HL-60 (cell line): ENCODE results near the gene P2RX5.

Experiments used
- CTCF ChIP-seq: IDR thresholded peaks from one replicate; pipeline ENCODE4 v1.5.1; 2011; ENCODE audit warnings: low read length, control low read depth, inconsistent platforms; ENCODE audit not compliant: insufficient read depth
- GABPA ChIP-seq: IDR thresholded peaks from 2 replicates; pipeline ENCODE4 v1.6.1; 2012; ENCODE audit warnings: low read depth
- POLR2AphosphoS5 ChIP-seq: IDR thresholded peaks from 2 replicates; pipeline ENCODE4 v1.6.1; 2012; ENCODE audit warnings: low read depth
- REST ChIP-seq: IDR thresholded peaks from 2 replicates; pipeline ENCODE4 v1.6.1; 2012; ENCODE audit warnings: low read depth; ENCODE audit not compliant: insufficient replicate concordance

- no peak for TF ChIP-seq POLR2AphosphoS5
- TF ChIP-seq CTCF, result no peak
- TF ChIP-seq REST, result no peak
- no peak for TF ChIP-seq GABPA
These were observed 17.7 kb downstream of the P2RX5 start for GRCh38 chr17:3678095-3678820.
